ENCODE measurements around the gene C2orf92.

The C2orf92 gene

DNA sequence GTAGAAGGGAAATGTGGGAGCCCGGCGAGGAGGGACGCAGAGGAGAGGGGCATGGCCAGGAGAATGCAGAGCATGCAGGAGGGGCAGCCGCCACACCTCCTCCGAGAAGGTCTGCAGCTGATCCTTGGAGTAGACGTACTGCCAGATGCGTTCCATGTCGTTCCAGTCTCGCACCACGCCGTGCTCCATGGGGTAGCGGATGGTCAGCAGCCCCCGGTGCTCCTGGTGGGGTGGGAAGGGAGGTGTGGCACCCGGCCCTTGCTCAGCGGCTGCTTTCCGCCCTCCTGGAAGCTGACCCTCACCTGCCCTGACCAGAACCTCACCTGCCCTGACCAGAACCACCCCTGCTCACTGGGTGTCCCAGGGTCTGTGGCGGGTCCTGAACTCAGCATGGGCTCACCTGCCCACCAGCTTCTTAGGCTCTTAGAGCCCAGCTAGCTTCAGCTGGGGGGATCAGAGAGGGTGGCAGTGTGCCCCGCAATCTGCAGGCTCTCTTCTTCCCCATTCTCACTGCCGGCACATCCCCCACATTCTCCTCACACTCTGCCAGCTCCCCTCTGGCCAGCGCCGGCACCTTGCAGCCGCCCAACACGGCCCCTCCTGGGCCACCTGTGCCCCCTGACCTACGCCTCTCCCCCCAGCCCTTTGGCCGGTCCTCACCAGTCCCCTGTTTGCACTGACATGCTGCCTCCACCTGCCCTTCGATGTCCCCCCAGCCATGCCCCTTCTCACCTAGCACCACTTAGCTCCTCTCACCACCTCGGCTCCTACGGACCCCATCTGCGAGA, 10.1 kb upstream of the C2orf92 start:
- H3K36me3 ChIP-seq, result peaks cover 70% of the 10 kb centered on the region
- peaks cover 22% of the 10 kb centered on the region for H3K4me1 ChIP-seq
- H3K4me2 ChIP-seq, result no peak overlapping the region
- no peak overlapping the region for H3K27ac ChIP-seq
- no peak for TF ChIP-seq Cebpa-rat (IDR thresholded peaks at IDR 0.05)
- H4K20me1 ChIP-seq, result peaks cover 54% of the 10 kb centered on the region
- no peaks in the 10 kb centered on the region for H3K27me3 ChIP-seq
- H3K9me3 ChIP-seq, result peaks cover 5% of the 10 kb centered on the region
- no peak overlapping the region for H3K9ac ChIP-seq
- no peak overlapping the region for H3K4me3 ChIP-seq

DNA sequence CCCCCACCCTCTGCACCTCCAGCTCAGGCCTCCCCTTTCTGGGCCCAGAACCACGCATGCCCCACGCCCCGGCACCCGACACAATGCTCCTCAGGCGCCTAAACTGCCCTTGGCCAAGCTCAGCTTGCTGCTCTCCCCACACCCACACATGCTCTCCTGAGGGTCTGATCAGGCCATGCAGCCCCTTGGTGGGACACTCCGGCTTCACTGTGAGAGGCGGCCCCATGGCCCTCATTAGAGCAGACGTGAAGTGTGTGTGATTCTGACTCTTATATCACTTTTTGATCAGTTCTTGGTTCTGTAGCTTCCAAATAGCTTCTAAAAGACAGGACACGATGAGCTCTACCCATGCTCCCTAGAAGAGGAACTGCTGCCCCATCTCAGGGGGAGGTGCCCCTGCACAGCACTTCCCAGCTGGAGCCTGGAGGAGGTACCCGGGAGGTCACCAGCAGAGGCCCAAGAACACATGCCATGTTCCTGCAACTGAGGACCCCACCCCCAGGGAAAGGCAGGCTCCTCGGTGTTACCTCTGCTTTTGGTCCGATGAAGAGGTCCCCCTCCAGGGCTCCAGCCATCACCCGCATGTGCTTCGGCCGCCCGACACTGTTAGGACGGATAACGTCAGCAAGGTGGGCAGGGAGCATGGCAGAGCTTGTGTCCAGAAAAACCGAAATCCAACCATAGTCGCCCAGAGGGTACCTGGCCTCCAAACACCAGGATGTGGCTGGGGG, 9.3 kb upstream of the C2orf92 start:
- Histone ChIP-seq H3K9ac (no peak overlapping the region), H3K27ac (no peak overlapping the region), H3K4me3 (no peak overlapping the region), H4K20me1 (peaks cover 54% of the 10 kb centered on the region), H3K36me3 (peaks cover 62% of the 10 kb centered on the region), H3K4me1 (peaks cover 29% of the 10 kb centered on the region), H3K27me3 (no peaks in the 10 kb centered on the region), H3K4me2 (no peak overlapping the region), H3K9me3 (no peaks in the 10 kb centered on the region)
- TF ChIP-seq Cebpa-rat (IDR thresholded peaks at IDR 0.05), result no peak

DNA sequence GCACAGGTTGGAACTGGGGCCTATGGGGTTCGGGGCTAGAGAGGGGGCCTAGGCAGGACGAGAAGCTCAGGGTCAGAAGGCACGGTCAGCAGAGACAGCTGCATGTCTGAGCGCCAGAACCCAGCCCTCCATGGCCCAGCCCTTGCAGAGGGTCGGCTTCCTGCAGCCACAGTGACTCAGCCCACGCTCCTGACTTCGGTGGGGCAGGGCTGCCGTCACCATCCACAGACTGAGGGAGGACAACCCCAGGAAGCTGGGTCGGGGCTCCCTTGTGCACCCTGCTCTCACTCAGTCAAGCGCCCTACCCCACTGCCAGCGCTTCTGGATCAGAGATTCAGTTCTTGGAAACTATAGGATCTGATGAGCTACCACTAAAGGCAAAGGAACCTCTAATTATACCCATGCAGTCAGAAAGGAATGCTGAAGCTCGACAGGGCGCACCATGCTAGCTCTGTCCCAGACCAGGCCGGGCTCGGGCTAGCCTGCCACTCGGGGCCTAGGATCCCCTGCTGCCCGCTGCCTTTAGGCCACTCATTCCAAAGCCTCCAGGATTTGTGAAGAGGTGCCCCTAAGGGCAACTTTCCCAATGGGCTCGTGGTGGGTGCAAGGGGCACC, 8.6 kb upstream of the C2orf92 start:
- TF ChIP-seq Cebpa-rat (IDR thresholded peaks at IDR 0.05), result no peak
- Histone ChIP-seq H3K9ac (peak overlapping the region; percentile 46; the same call in 1 of the 2 replicates), H3K27ac (peak overlapping the region; percentile 13; the same call in 1 of the 2 replicates), H3K4me1 (peaks cover 29% of the 10 kb centered on the region), H3K4me3 (no peak overlapping the region), H3K27me3 (no peaks in the 10 kb centered on the region), H3K36me3 (peaks cover 56% of the 10 kb centered on the region), H3K4me2 (peak overlapping the region; percentile 97; the same call in 1 of the 2 replicates), H4K20me1 (peaks cover 54% of the 10 kb centered on the region), H3K9me3 (no peaks in the 10 kb centered on the region)

DNA sequence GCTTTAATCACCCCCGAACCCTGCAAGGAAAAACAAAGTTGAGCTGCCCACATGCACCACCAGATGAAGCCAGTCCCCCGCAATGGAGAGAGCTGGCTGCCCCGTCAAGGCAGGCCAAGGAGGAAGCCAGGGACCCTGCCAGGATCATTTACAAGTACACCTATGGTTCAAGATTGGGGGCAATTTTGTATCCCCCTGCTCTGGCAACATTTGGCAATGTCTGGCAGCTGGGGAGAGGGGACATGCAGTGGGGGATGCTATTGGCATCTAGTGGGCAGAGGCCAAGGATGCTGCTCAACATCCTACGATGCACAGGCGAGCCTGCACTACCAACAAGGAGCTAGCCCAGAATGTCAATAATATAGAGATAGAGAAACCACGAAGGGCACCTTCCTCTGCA, 7.6 kb upstream of the C2orf92 start:
- H3K9me3 ChIP-seq, result no peaks in the 10 kb centered on the region
- no peaks in the 10 kb centered on the region for H3K27me3 ChIP-seq
- H3K4me1 ChIP-seq, result peaks cover 29% of the 10 kb centered on the region
- peak overlapping the region; percentile 97 for H3K4me2 ChIP-seq
- peaks cover 54% of the 10 kb centered on the region for H4K20me1 ChIP-seq
- H3K36me3 ChIP-seq, result peaks cover 45% of the 10 kb centered on the region
- H3K27ac ChIP-seq, result 0 out of 2 replicates have a peak overlapping the region, but pooled peaks have one; percentile 13
- peak overlapping the region; percentile 93 for H3K9ac ChIP-seq
- no peak for TF ChIP-seq Cebpa-rat (IDR thresholded peaks at IDR 0.05)
- peak overlapping the region; percentile 96; the same call in 1 of the 2 replicates for H3K4me3 ChIP-seq

DNA sequence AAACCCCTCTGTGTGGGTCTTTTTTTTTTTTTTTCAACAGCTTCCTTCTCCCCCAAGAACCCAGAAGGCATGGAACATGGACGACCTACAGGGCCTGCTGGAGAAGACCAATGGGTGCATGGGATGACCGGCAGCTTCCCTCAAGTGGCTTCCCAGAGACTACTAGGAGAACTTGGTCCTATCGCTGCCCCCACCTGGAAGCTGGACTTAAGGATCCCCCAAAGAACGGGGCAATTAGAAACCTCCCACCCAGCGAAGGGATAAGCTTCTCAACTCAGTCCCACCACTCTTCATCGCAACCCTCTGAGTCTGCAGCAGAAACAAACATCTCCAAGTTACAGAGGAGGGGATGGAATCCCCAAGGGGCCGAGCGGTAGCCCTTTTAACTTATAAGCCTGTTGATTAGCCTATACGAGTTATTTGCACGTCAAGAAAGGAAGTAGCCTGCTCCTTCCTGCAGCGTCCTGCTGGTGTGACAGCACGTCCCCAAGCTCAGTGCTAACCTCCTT, 7.1 kb upstream of the C2orf92 start:
- Histone ChIP-seq H3K9me3 (no peaks in the 10 kb centered on the region), H3K4me1 (peaks cover 29% of the 10 kb centered on the region), H3K36me3 (peaks cover 40% of the 10 kb centered on the region), H3K4me2 (peak overlapping the region; percentile 97), H4K20me1 (peaks cover 54% of the 10 kb centered on the region), H3K4me3 (peak overlapping the region; percentile 96), H3K27me3 (no peaks in the 10 kb centered on the region), H3K9ac (peak overlapping the region; percentile 93), H3K27ac (peak overlapping the region; percentile 93)
- no peak for TF ChIP-seq Cebpa-rat (IDR thresholded peaks at IDR 0.05)

DNA sequence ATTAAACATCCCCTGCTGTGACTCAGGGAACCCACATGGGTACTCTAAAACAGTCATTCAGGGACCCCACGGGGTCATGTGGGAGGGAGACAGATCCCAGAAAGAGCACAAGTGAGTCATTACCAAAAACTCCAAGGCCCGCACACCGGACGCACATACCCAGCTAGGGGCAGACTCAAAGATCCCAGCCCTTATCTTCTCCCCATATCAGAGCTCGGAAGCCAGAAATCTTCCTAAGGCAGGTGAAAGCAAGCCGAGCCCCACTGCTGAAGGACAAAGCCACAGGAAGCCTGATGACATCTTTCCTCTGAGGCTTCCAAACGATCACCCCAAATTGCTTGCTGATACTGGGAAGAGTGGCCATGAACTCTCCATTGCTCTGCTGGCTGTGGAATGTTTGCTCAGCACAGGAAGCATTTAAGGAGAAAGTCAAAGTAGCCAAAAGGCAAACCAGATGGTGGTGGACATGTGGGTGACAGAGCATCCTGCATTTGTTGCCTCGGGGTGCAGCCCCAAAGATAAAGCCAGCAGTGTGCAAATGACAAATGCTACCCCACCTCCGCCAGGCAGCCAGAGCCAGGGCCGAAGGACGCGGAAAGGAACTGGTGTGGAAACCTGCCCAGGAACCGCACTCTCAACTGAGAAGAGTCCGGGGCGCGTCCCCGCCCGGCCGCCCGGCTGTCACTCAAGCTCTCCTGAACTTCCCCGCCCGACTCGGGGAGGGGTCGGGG, 6.5 kb upstream of the C2orf92 start:
- peaks cover 29% of the 10 kb centered on the region for H3K4me1 ChIP-seq
- H3K9ac ChIP-seq, result peak overlapping the region; percentile 93
- H3K4me2 ChIP-seq, result peak overlapping the region; percentile 97
- peak overlapping the region; percentile 96 for H3K4me3 ChIP-seq
- H3K9me3 ChIP-seq, result no peaks in the 10 kb centered on the region
- H4K20me1 ChIP-seq, result peaks cover 51% of the 10 kb centered on the region
- H3K27me3 ChIP-seq, result no peaks in the 10 kb centered on the region
- TF ChIP-seq Cebpa-rat (IDR thresholded peaks at IDR 0.05), result no peak
- H3K27ac ChIP-seq, result peak overlapping the region; percentile 93
- H3K36me3 ChIP-seq, result peaks cover 34% of the 10 kb centered on the region

DNA sequence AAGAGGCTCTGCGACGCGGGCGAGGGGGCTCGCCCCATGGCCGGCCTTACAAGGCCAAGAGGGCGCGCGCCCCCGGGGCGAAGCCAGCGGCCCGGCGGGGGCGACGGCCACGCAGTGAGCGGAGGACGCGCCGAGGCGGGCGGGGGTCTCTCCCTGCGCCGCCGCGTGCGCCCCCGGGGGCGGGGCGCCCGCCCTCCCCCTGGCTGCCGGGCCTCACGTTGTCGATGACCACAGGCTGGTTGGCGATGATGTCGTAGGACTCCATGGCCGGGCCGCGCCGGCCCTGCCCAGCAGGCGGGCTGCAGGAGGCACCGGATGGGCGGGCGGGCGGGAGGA, 5.9 kb upstream of the C2orf92 start:
- H3K27ac ChIP-seq, result peak overlapping the region; percentile 93
- H4K20me1 ChIP-seq, result peaks cover 45% of the 10 kb centered on the region
- H3K4me2 ChIP-seq, result peak overlapping the region; percentile 97
- H3K4me1 ChIP-seq, result peaks cover 29% of the 10 kb centered on the region
- H3K36me3 ChIP-seq, result peaks cover 29% of the 10 kb centered on the region
- no peaks in the 10 kb centered on the region for H3K27me3 ChIP-seq
- TF ChIP-seq Cebpa-rat (IDR thresholded peaks at IDR 0.05), result no peak
- peak overlapping the region; percentile 96 for H3K4me3 ChIP-seq
- H3K9me3 ChIP-seq, result no peaks in the 10 kb centered on the region
- H3K9ac ChIP-seq, result peak overlapping the region; percentile 93

DNA sequence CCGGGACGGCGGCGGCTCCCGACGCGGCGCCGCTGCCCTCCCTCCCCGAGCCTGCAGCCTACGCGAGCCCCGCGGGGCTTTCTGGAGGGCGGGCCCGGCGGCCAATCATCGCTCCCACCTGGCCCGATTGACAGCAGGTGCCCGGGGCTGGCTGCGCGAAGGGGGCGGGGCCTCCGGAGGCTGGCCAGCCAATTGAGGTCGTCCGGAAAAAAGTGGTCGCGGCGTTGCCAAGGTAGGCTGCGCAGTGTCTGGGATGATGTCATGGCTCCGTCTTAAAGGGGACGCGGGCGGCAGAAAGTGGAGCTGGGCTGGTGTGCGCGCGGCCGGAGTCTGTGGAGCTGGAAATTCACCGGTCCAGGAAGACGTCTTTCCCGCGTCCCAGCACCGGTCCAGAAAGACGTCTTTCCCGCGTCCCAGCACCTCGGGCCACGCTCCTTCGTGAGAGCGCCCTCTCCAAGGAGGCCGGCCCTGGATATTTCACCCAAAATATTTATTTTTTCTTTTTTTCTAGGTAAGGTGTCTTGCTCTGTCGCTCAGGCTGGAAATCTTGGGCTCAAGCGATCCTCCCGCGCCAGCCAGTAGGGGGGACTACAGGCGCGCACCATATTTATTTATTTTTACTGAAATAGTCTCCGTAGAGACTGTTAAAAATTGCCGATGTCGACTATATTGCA, 5.4 kb upstream of the C2orf92 start, which contains the start of gene ACTR1B:
TSS of gene ACTR1B (minus strand) at position 83 of the 674 bp plus-strand sequence. CDS start 154 bp downstream, outside the sequence.
- peaks cover 41% of the 10 kb centered on the region for H4K20me1 ChIP-seq
- peaks cover 29% of the 10 kb centered on the region for H3K4me1 ChIP-seq
- no peak for TF ChIP-seq Cebpa-rat (IDR thresholded peaks at IDR 0.05)
- H3K27me3 ChIP-seq, result no peaks in the 10 kb centered on the region
- H3K4me3 ChIP-seq, result peak within 1 kb of the TSS; percentile 96
- no peaks in the 10 kb centered on the region for H3K9me3 ChIP-seq
- peak within 1 kb of the TSS; percentile 93 for H3K9ac ChIP-seq
- peaks cover 23% of the 10 kb centered on the region for H3K36me3 ChIP-seq
- H3K4me2 ChIP-seq, result peak within 1 kb of the TSS; percentile 97
- peak within 1 kb of the TSS; percentile 93 for H3K27ac ChIP-seq

DNA sequence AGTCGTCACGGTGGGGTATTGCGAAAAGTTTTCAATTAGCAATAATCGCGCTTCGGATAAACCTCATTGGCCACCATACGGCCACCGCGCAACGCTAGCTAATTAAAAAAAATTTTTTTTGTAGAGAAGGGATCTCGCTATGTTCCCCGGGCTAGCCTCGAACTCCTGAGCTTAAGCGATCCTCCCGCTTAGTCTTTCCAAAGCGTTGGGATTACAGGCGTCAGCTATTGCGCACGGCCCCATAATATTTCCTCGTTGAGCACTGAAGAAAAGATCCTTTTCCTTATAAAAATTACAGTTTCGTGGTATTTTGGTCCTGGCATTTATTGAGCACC, 4.9 kb upstream of the C2orf92 start:
- H3K9ac ChIP-seq, result peak overlapping the region; percentile 88
- TF ChIP-seq Cebpa-rat (IDR thresholded peaks at IDR 0.05), result no peak
- H3K9me3 ChIP-seq, result no peaks in the 10 kb centered on the region
- H3K4me1 ChIP-seq, result peaks cover 34% of the 10 kb centered on the region
- peak overlapping the region; percentile 84 for H3K27ac ChIP-seq
- peak overlapping the region; percentile 96 for H3K4me3 ChIP-seq
- H3K36me3 ChIP-seq, result peaks cover 18% of the 10 kb centered on the region
- H4K20me1 ChIP-seq, result peaks cover 36% of the 10 kb centered on the region
- H3K4me2 ChIP-seq, result peak overlapping the region; percentile 79
- no peaks in the 10 kb centered on the region for H3K27me3 ChIP-seq
